GM12864 (cell line): ENCODE measurements around the gene VRK1.

Experiments
- DNase-seq: peaks from one replicate; pipeline ENCODE4 v3.0.0-alpha.2; 2011; ENCODE audit warnings: low read depth
- H3K4me3 ChIP-seq: 2 replicates; pipeline ENCODE4 v1.5.1; 2011; ENCODE audit warnings: mild to moderate bottlenecking, low read depth, low read length, control low read depth
- CTCF ChIP-seq: IDR thresholded peaks from 2 replicates; pipeline ENCODE4 v1.5.1; 2011; ENCODE audit warnings: low read depth, mild to moderate bottlenecking, moderate library complexity, low read length, control low read depth, inconsistent platforms; ENCODE audit errors: missing control alignments

Gene VRK1

GRCh38 chr14:96848011-96848410, 50.8 kb downstream of the VRK1 start:
- no peak for DNase-seq
- no peak for TF ChIP-seq CTCF

GRCh38 chr14:96849733-96850132, 52.6 kb downstream of the VRK1 start:
- TF ChIP-seq CTCF, result no peak
- no peak overlapping the region for H3K4me3 ChIP-seq

More at GRCh38 chr14:96848011-96848410, 50.8 kb downstream of the VRK1 start:
- no peak overlapping the region for H3K4me3 ChIP-seq

GRCh38 chr14:96851694-96852381, 54.7 kb downstream of the VRK1 start:
- DNase-seq, result no peak
- no peak overlapping the region for H3K4me3 ChIP-seq
- TF ChIP-seq CTCF, result no peak

More at GRCh38 chr14:96849733-96850132, 52.6 kb downstream of the VRK1 start:
- DNase-seq, result no peak

- H3K4me3 ChIP-seq, result no peak overlapping the region
- peak; percentile 13 for DNase-seq
- TF ChIP-seq CTCF, result peak; percentile 69
These were observed 55.7 kb downstream of the VRK1 start for GRCh38 chr14:96852823-96853422.

- H3K4me3 ChIP-seq, result no peak overlapping the region
- TF ChIP-seq CTCF, result no peak
- DNase-seq, result no peak
These were observed 61.5 kb downstream of the VRK1 start for GRCh38 chr14:96858643-96859042.

- TF ChIP-seq CTCF, result no peak
- no peak for DNase-seq
- no peak overlapping the region for H3K4me3 ChIP-seq
These were observed 64.6 kb downstream of the VRK1 start for GRCh38 chr14:96861568-96862310.
